Small intestine (tissue), 7 donors: ENCODE results near the gene KRT73. TPM values are rescaled to one million over a fixed set of nuclear protein-coding genes. Genes with fewer than 3 reads are reported as not detected.
"Not testable (repeated sequence)": the region's sequence is repeated elsewhere in the genome, so short reads cannot be mapped to it uniquely, and the experiment has no call there.

Experiments
- DNase-seq, 2 donors: peaks; one replicate each; pipeline versions ENCODE4 v3.0.0 to v3.0.0-alpha.2; 2013
- FAIRE-seq: peaks from 2 replicates; lab custom pipeline; 2012; peaks lifted over from hg19 to GRCh38; lab: Jason Lieb, UNC
- H3K27ac ChIP-seq, 3 donors: one replicate each; pipeline ENCODE4 v1.5.1; 2013; ENCODE audit warnings: low read length in 2 of 3, mild to moderate bottlenecking in 2 of 3, control low read depth in 1 of 3, inconsistent platforms in 1 of 3, low read depth in 1 of 3, moderate library complexity in 1 of 3
- H3K27me3 ChIP-seq, 3 donors: one replicate each; pipeline ENCODE4 v1.6.1; 2013; ENCODE audit warnings: low read length in 3 of 3, inconsistent platforms in 1 of 3; ENCODE audit not compliant: control insufficient read depth in 3 of 3, insufficient read depth in 3 of 3
- H3K36me3 ChIP-seq, 3 donors: one replicate each; pipeline ENCODE4 v1.6.1; 2013; ENCODE audit warnings: low read length in 3 of 3, inconsistent platforms in 1 of 3, low read depth in 1 of 3, mild to moderate bottlenecking in 1 of 3, moderate library complexity in 1 of 3; ENCODE audit not compliant: control insufficient read depth in 3 of 3, insufficient read depth in 2 of 3
- H3K4me1 ChIP-seq, 3 donors: one replicate each; pipeline ENCODE4 v1.6.1; 2013; ENCODE audit warnings: low read length in 2 of 3, inconsistent platforms in 1 of 3, low read depth in 1 of 3, mild to moderate bottlenecking in 1 of 3, moderate library complexity in 1 of 3; ENCODE audit not compliant: control insufficient read depth in 3 of 3, insufficient read depth in 2 of 3
- H3K4me3 ChIP-seq, 3 donors: one replicate each; pipeline ENCODE4 v1.5.1; 2013; ENCODE audit warnings: low read length in 3 of 3, control low read depth in 1 of 3, inconsistent platforms in 1 of 3, low read depth in 1 of 3, mild to moderate bottlenecking in 1 of 3, moderate library complexity in 1 of 3
- H3K9me3 ChIP-seq, 2 donors: one replicate each; pipeline ENCODE4 v1.6.1; 2013; ENCODE audit warnings: low read depth in 1 of 2, low read length in 1 of 2; ENCODE audit not compliant: control insufficient read depth in 2 of 2, insufficient read depth in 1 of 2
- WGBS, 3 donors: extraction: QIAGEN DNeasy Blood & Tissue Kit; methylation state at CpG; one replicate each; pipeline ENCODE4 v1.1.7; 2013; 5-methylcytosine and 5-hydroxymethylcytosine counted together
- polyA plus RNA-seq, 4 donors: library from polyadenylated mRNA; stranded (reverse) in 3 of 4; unstranded in 1 of 4; fragments of 200-250 nt in 3 of 4; fragments of 120-200 nt in 1 of 4; gene quantifications; one replicate each; pipeline versions ENCODE4 v1.2.1 to v1.2.3, GENCODE V29; 2013
- donor health status: healthy with polysubstance abuse.
- donor health status: control.
- donor health status: control.
- donor health status: Bipolar disorder and iron deficiency.
- donor health status: healthy.

The KRT73 gene
- polyA plus RNA-seq, 4 donors, result 0.84 to 2.2 (median 1.4) TPM; not detected in 1

DNA sequence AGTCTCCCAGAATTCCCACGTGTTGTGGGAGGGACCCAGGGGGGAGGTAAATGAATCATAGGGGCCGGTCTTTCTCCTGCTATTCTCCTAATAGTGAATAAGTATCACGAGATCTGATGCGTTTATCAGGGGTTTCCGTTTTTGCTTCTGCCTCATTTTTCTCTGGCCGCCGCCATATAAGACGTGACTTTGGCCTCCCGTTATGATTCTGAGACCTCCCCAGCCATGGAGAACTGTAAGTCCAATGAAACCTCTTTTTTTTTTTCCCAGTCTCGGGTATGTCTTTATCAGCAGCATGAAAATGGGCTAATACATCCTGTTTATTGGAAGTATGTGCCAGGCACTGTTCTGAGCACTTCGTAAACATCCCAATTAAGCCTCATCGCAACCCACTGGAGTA lies 17.9 kb downstream of the KRT73 start:
- H3K27me3 ChIP-seq, result peaks cover 3 to 58% (median 20%) of the 10 kb centered on the region in 3 donors

DNA sequence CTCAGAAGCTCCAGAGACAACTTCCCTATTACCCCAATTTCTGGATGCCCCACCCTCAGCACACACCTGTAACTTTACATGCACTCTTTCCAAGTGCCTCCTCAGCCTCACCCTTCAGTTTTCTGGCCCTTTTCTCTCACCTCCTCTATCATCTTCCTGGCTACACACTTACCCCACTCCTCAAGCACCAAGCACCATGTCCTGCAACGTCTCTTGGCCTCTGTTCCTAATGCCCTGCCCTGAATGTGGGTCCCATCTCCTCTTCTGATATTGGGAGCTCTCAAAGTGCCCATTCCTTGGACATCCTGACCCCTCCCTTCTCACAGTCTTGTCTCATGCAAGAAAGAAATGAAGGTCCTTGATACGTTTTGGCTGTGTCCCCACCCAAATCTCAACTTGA lies 18.3 kb downstream of the KRT73 start:
- DNase-seq, result no peak
- FAIRE-seq, result no peak
- no peak overlapping the region for H3K27ac ChIP-seq
- no peak overlapping the region for H3K4me3 ChIP-seq
- H3K36me3 ChIP-seq, result no peaks in the 10 kb centered on the region
- H3K4me1 ChIP-seq, result no peaks in the 10 kb centered on the region
- peaks cover 3 to 58% (median 20%) of the 10 kb centered on the region in 3 donors for H3K27me3 ChIP-seq
- peaks cover 0 to 2% of the 10 kb centered on the region in 2 donors for H3K9me3 ChIP-seq
- WGBS, 3 donors, result 37 to 59% (median 50%) methylated on average over 2 of the region's 2 CpGs

More for the DNA sequence above, 17.9 kb downstream of the KRT73 start:
- FAIRE-seq (no peak), DNase-seq (no peak)
- Histone ChIP-seq H3K9me3 (peaks cover 0 to 2% of the 10 kb centered on the region in 2 donors), H3K36me3 (no peaks in the 10 kb centered on the region), H3K27ac (no peak overlapping the region), H3K4me3 (no peak overlapping the region), H3K4me1 (no peaks in the 10 kb centered on the region)
- WGBS, 3 donors, result 83 to 87% (median 86%) methylated on average over 12 of the region's 12 CpGs

DNA sequence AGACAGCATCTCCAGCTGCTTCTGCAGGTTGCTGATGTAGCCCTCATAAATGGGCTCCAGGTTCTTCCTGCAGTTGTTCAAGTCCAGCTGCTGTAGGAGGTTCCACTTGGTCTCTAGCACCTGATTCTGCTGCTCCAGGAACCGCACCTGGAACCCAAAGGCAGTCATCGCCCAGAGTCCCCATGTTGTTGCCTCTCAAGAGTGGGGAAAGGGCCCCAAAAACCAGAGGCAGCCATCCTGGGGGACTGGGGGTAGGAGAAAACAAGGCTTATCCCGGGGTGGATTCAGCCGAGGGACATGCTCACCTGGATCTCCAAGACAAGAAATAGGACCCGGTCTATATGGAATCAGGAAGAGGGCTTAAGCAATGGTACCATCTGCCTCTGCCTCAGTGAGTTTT lies 19.4 kb downstream of the KRT73 start:
- no peak overlapping the region for H3K4me3 ChIP-seq
- H3K9me3 ChIP-seq, result peaks cover 0 to 2% of the 10 kb centered on the region in 2 donors
- no peaks in the 10 kb centered on the region for H3K36me3 ChIP-seq
- 79 to 91% (median 91%) methylated on average over 5 of the region's 5 CpGs for WGBS, 3 donors
- H3K4me1 ChIP-seq, result no peaks in the 10 kb centered on the region
- FAIRE-seq (no peak), DNase-seq (no peak)
- peaks cover 3 to 58% (median 20%) of the 10 kb centered on the region in 3 donors for H3K27me3 ChIP-seq
- no peak overlapping the region for H3K27ac ChIP-seq

DNA sequence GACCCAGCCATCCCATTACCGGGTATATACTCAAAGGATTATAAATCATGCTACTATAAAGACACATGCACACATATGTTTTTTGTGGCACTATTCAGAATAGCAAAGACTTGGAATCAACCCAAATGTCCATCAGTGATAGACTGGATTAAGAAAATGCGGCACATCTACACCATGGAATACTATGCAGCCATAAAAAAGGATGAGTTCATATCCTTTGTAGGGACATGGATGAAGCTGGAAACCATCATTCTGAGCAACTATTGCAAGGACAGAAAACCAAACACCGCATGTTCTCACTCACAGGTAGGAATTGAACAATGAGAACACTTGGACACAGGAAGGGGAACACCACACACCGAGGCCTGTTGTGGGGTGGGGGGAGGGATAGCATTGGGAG lies 24.1 kb downstream of the KRT73 start:
- DNase-seq, H3K36me3 ChIP-seq, H3K4me1 ChIP-seq, H3K9me3 ChIP-seq, H3K27ac ChIP-seq, H3K4me3 ChIP-seq, FAIRE-seq: not testable (repeated sequence)
- 91 to 96% (median 91%) methylated on average over 4 of the region's 4 CpGs for whole genome bisulfite sequencing, 3 donors
- H3K27me3 ChIP-seq, result peaks cover 0 to 19% (median 5%) of the 10 kb centered on the region in 3 donors

DNA sequence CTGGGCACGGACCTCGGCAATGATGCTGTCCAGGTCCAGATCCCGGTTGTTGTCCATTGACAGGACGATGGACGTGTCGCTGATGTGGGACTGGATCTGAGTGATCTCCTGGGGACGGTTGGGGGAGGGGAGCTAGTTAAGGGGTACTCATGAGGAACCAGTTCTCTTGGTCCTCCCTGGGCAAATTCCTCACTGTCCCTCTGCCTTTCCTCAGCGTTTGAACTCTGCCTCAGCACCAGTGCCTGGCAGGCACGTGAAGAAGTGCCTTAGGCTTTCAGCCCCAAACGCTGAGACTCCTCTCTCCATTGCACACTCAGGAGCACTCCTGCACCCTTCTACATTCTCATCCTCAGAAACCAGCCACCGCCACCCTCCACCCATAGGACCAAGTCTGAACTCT lies 26.8 kb downstream of the KRT73 start:
- FAIRE-seq, result no peak
- H3K27ac ChIP-seq, result no peak overlapping the region
- no peaks in the 10 kb centered on the region for H3K4me1 ChIP-seq
- H3K27me3 ChIP-seq, result peaks cover 0 to 12% (median 2%) of the 10 kb centered on the region in 3 donors
- H3K36me3 ChIP-seq, result no peaks in the 10 kb centered on the region
- DNase-seq, result no peak
- WGBS, 3 donors, result 83 to 90% (median 90%) methylated on average over 11 of the region's 11 CpGs
- no peaks in the 10 kb centered on the region for H3K9me3 ChIP-seq
- H3K4me3 ChIP-seq, result no peak overlapping the region

DNA sequence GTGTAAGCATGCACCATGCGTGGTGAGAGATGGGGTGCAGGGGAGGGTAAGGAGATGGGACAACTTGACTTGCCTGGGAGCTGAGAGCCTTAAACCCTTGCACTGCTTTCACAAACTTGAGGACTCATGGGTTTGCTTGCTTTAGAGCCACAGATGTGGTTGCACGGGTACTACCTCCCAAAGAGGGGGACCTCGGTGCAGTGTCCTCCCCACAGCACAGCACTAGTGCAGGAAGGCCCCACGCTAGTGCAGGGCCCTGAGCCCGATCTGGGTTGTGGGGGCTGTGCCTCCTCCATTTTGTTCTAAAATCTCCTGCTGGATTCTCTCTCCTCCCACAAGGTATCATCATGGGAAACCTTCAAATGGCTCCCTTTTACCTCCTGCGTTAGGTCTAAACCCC lies 28.3 kb downstream of the KRT73 start:
- 80 to 89% (median 87%) methylated on average over 6 of the region's 6 CpGs for WGBS, 3 donors
- Histone ChIP-seq H3K9me3 (no peaks in the 10 kb centered on the region), H3K27ac (no peak overlapping the region), H3K36me3 (no peaks in the 10 kb centered on the region), H3K27me3 (peaks cover 0 to 12% (median 2%) of the 10 kb centered on the region in 3 donors), H3K4me1 (no peaks in the 10 kb centered on the region), H3K4me3 (no peak overlapping the region)
- DNase-seq, result no peak
- no peak for FAIRE-seq

DNA sequence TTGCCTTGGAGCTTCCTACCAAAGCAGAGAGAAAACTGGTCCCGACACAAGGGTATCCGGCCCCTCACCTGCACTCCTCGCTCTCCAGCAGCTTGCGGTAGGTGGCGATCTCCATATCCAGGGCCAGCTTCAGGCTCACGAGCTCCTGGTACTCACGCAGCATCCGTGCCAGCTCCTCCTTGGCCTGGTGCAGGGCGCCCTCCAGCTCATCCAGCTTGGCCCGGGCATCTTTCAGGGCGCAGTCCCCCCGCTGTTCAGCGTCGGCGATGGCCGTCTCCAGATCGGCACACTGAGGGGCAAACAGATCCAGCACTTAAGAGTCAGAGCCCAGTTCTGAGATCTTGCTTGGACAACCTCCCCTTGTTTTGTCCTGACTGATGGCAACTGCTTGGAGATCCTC lies 30.8 kb downstream of the KRT73 start:
- peaks cover 0 to 7% (median 2%) of the 10 kb centered on the region in 3 donors for H3K27me3 ChIP-seq
- no peak overlapping the region for H3K27ac ChIP-seq
- DNase-seq (no peak), FAIRE-seq (no peak)
- no peaks in the 10 kb centered on the region for H3K36me3 ChIP-seq
- no peaks in the 10 kb centered on the region for H3K9me3 ChIP-seq
- 82 to 91% (median 88%) methylated on average over 17 of the region's 17 CpGs for WGBS, 3 donors
- H3K4me1 ChIP-seq, result no peaks in the 10 kb centered on the region
- no peak overlapping the region for H3K4me3 ChIP-seq

DNA sequence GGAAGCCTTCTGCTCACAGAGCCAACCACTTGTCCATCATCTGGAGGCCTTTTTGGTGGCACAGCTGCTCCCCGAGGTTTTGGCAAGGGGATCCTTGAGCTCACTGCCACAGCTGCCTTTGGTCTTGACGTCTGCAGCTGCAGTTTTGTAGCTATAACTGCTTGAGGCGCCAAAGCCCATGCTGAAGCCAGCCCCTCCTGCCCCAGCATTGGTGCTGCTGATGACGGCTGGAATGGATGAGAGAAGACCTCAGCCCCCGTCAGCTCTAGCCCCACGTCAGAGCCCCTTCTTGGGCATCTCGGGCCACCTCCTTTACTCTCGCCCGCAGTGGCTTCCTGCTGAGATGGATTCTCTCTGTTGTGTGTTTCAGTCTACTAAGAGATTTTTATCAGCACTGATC lies 32.4 kb downstream of the KRT73 start:
- Histone ChIP-seq H3K9me3 (no peaks in the 10 kb centered on the region), H3K4me1 (no peaks in the 10 kb centered on the region), H3K36me3 (no peaks in the 10 kb centered on the region), H3K27ac (no peak overlapping the region), H3K4me3 (no peak overlapping the region), H3K27me3 (peaks cover 0 to 7% (median 2%) of the 10 kb centered on the region in 3 donors)
- 55 to 71% (median 64%) methylated on average over 9 of the region's 9 CpGs for WGBS, 3 donors
- DNase-seq (no peak), FAIRE-seq (no peak)

DNA sequence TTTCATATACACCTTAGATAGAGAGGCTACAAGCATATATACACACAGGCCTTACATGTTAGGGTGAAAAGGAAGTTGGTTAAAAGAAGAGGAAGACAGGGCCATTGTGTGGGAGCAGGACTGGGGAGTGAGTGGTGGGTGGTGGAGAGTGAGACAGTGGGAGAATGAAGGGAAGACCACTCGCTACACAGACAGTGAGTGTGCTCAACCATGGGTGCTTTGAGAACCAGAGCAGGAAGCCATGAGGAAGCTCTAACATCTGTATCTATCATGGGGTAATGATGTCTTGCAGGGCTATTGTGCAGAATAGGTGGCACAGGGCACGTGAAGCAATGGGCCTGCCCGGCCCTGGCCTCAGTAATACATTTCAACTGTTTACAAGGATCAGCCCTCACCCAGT lies 33.3 kb downstream of the KRT73 start:
- Histone ChIP-seq H3K4me1 (no peaks in the 10 kb centered on the region), H3K36me3 (no peaks in the 10 kb centered on the region), H3K27ac (no peak overlapping the region), H3K9me3 (no peaks in the 10 kb centered on the region), H3K4me3 (no peak overlapping the region), H3K27me3 (peaks cover 0 to 7% (median 2%) of the 10 kb centered on the region in 3 donors)
- 82 to 86% (median 84%) methylated on average over 3 of the region's 3 CpGs for WGBS, 3 donors
- no peak for FAIRE-seq
- DNase-seq, result no peak
